Right atrium auricular region (tissue), 2 donors: ENCODE measurements around the gene DEFB118. TPM values are rescaled to one million over a fixed set of nuclear protein-coding genes. Genes with fewer than 3 reads are reported as not detected.

Source experiments
- DNase-seq: peaks from one replicate; pipeline ENCODE4 v3.0.0-alpha.2; 2019; ENCODE audit warnings: low spot score
- H3K27ac ChIP-seq, 2 donors: fragments of 200-600 bp; sonication (generic); 1 replicate in 1 of 2; 2 replicates in 1 of 2; pipeline ENCODE4 v1.5.1; 2016 to 2019
- H3K27me3 ChIP-seq, 2 donors: fragments of 200-600 bp; sonication (generic); one replicate each; pipeline versions ENCODE4 v1.5.1 to v1.6.0; 2017 to 2019
- H3K36me3 ChIP-seq: fragments of 200-600 bp; sonication (generic); one replicate; pipeline ENCODE4 v1.5.1; 2016
- H3K4me1 ChIP-seq, 2 donors: fragments of 200-600 bp; sonication (generic); one replicate each; pipeline versions ENCODE4 v1.5.1 to v1.6.0; 2017 to 2019
- H3K4me3 ChIP-seq, 2 donors: fragments of 200-600 bp; sonication (generic); 1 replicate in 1 of 2; 2 replicates in 1 of 2; pipeline ENCODE4 v1.5.1; 2017 to 2019; ENCODE audit warnings: mild to moderate bottlenecking in 1 of 2, moderate library complexity in 1 of 2
- H3K9me3 ChIP-seq, 2 donors: fragments of 200-600 bp; sonication (generic); one replicate each; pipeline ENCODE4 v1.5.1; 2019
- total RNA-seq, 2 donors: library from RNA; depleted of rRNA; stranded (reverse); fragments of >200 nt; gene quantifications; one replicate each; pipeline ENCODE4 v1.1.0, GENCODE V29; 2016
- TF ChIP-seq, protein P1 (sequence below), 2 donors: fragments of 200-600 bp; sonication (generic); IDR thresholded peaks; one replicate each; pipeline ENCODE4 v1.5.1; 2019; ENCODE audit warnings: antibody characterized with exemption in 2 of 2

Gene DEFB118
- total RNA-seq, 2 donors from 2014 or later, result not detected

DNA sequence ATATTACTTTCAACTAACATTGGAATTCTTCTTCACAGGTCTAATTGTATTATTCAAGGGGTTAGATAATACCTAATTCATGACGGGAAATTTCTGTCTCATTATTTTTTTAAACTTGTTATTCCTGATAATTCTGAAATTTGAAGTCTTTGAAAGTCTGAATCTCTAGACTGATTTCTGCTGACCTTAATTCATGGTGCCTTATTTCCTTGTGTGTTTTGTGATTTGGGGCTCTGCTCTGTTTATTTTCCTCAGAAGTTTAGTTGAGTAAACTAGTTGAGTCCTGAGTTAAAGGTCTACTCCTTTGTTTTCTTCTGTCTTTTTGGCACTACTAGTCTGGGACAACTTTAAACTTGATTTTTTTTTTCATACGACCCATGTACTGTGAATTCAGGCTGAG, 5.9 kb downstream of the DEFB118 start:
- Histone ChIP-seq H3K36me3 (no peaks in the 10 kb centered on the region), H3K27ac (no peak overlapping the region), H3K27me3 (no peaks in the 10 kb centered on the region), H3K9me3 (peaks cover 0 to 11% of the 10 kb centered on the region in 2 donors), H3K4me3 (no peak overlapping the region), H3K4me1 (no peaks in the 10 kb centered on the region)
- DNase-seq, result no peak
- TF ChIP-seq, protein P1, sequence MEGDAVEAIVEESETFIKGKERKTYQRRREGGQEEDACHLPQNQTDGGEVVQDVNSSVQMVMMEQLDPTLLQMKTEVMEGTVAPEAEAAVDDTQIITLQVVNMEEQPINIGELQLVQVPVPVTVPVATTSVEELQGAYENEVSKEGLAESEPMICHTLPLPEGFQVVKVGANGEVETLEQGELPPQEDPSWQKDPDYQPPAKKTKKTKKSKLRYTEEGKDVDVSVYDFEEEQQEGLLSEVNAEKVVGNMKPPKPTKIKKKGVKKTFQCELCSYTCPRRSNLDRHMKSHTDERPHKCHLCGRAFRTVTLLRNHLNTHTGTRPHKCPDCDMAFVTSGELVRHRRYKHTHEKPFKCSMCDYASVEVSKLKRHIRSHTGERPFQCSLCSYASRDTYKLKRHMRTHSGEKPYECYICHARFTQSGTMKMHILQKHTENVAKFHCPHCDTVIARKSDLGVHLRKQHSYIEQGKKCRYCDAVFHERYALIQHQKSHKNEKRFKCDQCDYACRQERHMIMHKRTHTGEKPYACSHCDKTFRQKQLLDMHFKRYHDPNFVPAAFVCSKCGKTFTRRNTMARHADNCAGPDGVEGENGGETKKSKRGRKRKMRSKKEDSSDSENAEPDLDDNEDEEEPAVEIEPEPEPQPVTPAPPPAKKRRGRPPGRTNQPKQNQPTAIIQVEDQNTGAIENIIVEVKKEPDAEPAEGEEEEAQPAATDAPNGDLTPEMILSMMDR (IDR thresholded peaks at IDR 0.05), result no peak

DNA sequence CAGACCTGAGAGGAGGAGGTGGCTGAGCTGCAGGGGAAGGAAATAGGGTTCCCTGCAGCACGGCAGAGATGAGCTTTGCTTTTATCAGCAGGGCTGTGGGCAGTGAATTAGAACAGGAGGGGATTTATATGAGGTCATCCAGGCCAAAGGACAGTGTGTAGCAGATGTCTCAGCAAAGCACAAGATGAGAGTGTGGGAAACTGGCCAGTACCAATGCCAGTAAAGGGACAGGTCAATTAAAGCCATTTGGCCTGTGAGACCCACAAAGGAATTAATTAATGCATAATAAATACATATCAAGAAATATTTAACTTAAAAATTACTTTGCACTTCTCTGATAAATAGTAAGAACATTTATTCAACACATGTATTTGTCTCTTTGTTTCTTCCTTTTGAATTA, 22.1 kb downstream of the DEFB118 start, which contains the start of gene DEFB119:
DEFB119 (minus strand) TSS at position 101 of the 400 bp plus-strand sequence. CDS start 107 bp downstream, outside the sequence.
- Histone ChIP-seq H3K4me3 (no peak within 1 kb of the TSS), H3K4me1 (no peaks in the 10 kb centered on the region), H3K36me3 (no peaks in the 10 kb centered on the region), H3K9me3 (no peaks in the 10 kb centered on the region), H3K27me3 (no peaks in the 10 kb centered on the region), H3K27ac (no peak within 1 kb of the TSS)
- TF ChIP-seq, protein P1 (IDR thresholded peaks at IDR 0.05), result no peak
- DNase-seq, result no peak

DNA sequence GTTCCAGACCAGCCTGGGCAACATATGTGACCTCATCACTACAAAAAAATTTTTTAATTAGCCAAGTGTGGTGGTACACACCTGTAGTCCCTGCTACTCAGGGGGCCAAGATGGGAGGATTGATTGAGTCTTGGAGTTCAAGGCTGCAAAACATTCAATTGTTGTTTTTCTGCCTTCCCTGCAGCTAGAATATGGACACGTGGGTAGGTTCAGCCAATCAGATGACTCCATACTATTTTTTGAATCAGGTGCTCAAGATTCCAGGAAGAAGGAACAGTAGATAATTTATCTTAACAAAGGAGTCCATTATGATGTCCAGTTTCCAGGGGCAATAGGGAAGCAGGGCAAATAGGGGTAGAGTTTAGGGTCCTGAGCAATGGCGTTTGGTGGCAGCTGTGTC, 24.4 kb downstream of the DEFB118 start:
- H3K36me3 ChIP-seq, result no peaks in the 10 kb centered on the region
- no peaks in the 10 kb centered on the region for H3K9me3 ChIP-seq
- no peaks in the 10 kb centered on the region for H3K27me3 ChIP-seq
- no peak overlapping the region for H3K27ac ChIP-seq
- TF ChIP-seq, protein P1 (IDR thresholded peaks at IDR 0.05), result no peak
- no peak for DNase-seq
- no peak overlapping the region for H3K4me3 ChIP-seq
- no peaks in the 10 kb centered on the region for H3K4me1 ChIP-seq

DNA sequence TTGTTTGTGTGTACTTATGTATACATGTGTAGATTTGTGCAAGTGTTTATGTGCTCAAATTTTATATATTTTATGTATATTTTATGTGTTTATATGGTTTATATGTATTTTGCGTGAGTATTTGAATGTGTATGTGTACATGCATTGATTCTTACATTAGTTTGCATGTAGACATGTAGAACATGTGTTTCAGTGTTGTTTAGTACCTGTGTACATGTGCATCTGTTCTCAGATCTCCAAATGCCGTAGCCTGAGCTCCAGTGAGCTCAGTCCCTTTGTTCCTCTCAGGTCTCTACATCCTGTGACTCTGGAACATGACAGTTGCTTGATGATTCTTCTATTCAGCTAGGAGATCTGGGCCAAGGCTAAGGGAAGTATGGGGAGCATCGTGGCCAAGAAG, 26.5 kb downstream of the DEFB118 start:
- no peaks in the 10 kb centered on the region for H3K36me3 ChIP-seq
- H3K4me1 ChIP-seq, result no peaks in the 10 kb centered on the region
- no peaks in the 10 kb centered on the region for H3K27me3 ChIP-seq
- no peak for DNase-seq
- no peak overlapping the region for H3K4me3 ChIP-seq
- TF ChIP-seq, protein P1 (IDR thresholded peaks at IDR 0.05), result no peak
- no peaks in the 10 kb centered on the region for H3K9me3 ChIP-seq
- H3K27ac ChIP-seq, result no peak overlapping the region

DNA sequence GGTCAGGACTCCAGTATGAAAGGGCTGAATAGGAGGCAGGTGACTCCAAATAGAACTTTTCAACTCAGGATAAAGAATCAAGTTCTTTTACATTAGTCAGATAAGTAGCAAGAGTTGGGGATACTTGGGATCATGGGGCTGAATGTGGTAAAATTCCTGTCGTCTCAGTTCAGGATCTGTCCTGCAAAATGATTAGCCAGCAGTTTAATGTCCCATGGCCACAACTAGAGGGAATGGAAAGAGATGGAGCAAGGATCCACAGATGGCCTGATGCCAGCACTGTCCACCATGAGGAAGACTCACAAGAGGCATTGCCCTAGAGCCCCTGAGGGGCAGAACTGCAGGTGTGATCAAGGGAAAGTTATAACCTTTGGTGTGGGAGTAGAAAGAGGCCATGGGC, 35.5 kb downstream of the DEFB118 start:
- Histone ChIP-seq H3K27ac (no peak overlapping the region), H3K9me3 (no peaks in the 10 kb centered on the region), H3K4me3 (no peak overlapping the region), H3K4me1 (no peaks in the 10 kb centered on the region), H3K36me3 (no peaks in the 10 kb centered on the region), H3K27me3 (no peaks in the 10 kb centered on the region)
- DNase-seq, result no peak
- TF ChIP-seq, protein P1 (IDR thresholded peaks at IDR 0.05), result no peak

DNA sequence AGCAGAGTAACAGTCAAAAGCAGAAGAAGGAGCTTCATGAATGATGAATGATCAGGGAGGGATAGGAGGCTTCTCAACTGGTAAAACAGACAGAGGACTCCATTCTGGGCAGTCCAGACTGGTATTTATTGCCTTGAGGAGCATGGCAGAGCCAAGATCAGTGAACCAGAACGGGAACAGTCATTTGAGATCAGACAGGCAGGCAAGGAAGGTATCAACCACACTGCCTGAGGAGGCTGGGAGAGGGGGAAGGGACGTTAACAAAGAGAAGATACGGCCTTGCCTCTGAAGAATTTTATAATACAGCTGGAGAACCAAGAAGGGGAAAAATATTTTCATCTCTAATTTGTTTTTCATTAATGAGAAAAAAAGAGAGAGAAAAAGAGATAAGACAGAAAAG, 37.7 kb downstream of the DEFB118 start, which contains the start of gene DEFB121:
DEFB121 (minus strand) TSS at position 101 of the 400 bp plus-strand sequence; CDS start at position 38, 63 bp downstream.
- H3K9me3 ChIP-seq, result no peaks in the 10 kb centered on the region
- H3K27me3 ChIP-seq, result no peaks in the 10 kb centered on the region
- TF ChIP-seq, protein P1 (IDR thresholded peaks at IDR 0.05), result no peak
- H3K4me1 ChIP-seq, result no peaks in the 10 kb centered on the region
- no peaks in the 10 kb centered on the region for H3K36me3 ChIP-seq
- H3K4me3 ChIP-seq, result no peak within 1 kb of the TSS
- no peak within 1 kb of the TSS for H3K27ac ChIP-seq
- DNase-seq, result no peak
